Testis (tissue), 2 donors: ENCODE results near the gene RABAC1.

Source experiments
- CTCF ChIP-seq, 3 experiments: fragments of 450-650 bp in 2 of 3; fragments of 200-600 bp in 1 of 3; sonication (generic) in 1 of 3; IDR thresholded peaks; one replicate each; pipeline ENCODE4 v1.5.1; 2016 to 2019; ENCODE audit warnings: antibody characterized with exemption in 3 of 3, mild to moderate bottlenecking in 2 of 3, moderate library complexity in 1 of 3
- POLR2A ChIP-seq: fragments of 450-650 bp; IDR thresholded peaks from one replicate; pipeline ENCODE4 v1.6.1; 2017; ENCODE audit warnings: antibody characterized with exemption, mild to moderate bottlenecking, moderate library complexity

GRCh38 chr19:41925208-41926003, 33.7 kb downstream of the RABAC1 start:
- no peak for TF ChIP-seq CTCF (IDR thresholded peaks at IDR 0.05)
- no peak for TF ChIP-seq POLR2A
